ENCODE data around the gene HSPA4L.

HSPA4L gene

GRCh38 chr4:127822430-127822829 lies 40.3 kb downstream of the HSPA4L start:
- no peaks in the 10 kb centered on the region for H3K4me1 Mint-ChIP-seq (ENCODE audit: low read depth)
- H3K27me3 Mint-ChIP-seq (ENCODE audit: low read depth): no peaks in the 10 kb centered on the region
- H3K36me3 Mint-ChIP-seq (ENCODE audit: low read depth): no peaks in the 10 kb centered on the region
- no peaks in the 10 kb centered on the region for H3K9me3 Mint-ChIP-seq
- no peak overlapping the region for H3K27ac Mint-ChIP-seq
- no peak overlapping the region for H3K4me3 Mint-ChIP-seq
- DNase-seq (ENCODE audit: low spot score): no peak

DNA sequence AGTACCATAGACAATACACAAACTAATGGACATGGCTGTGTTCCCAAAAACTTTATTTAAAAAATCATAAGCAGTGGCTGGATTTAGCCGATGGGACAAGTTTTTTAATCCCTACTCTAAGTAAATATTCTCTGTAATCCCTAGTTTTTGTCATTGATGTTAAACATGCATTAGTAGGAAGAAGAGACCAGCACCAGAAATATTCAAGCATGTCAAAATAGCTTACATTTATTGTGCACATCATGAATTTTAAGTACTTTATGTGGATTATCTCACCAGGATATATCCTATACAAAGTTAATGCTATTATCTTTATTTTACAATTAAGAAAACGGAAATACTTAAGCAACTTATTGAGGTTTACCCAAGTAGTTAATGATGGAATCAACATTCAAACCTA lies 46.0 kb downstream of the HSPA4L start:
- no peaks in the 10 kb centered on the region for H3K9me3 Mint-ChIP-seq
- no peaks in the 10 kb centered on the region for H3K4me1 Mint-ChIP-seq (ENCODE audit: low read depth)
- no peak for DNase-seq (ENCODE audit: low spot score)
- no peak overlapping the region for H3K4me3 Mint-ChIP-seq
- H3K36me3 Mint-ChIP-seq (ENCODE audit: low read depth): peaks cover 1% of the 10 kb centered on the region
- H3K27ac Mint-ChIP-seq: no peak overlapping the region
- no peaks in the 10 kb centered on the region for H3K27me3 Mint-ChIP-seq (ENCODE audit: low read depth)

- H3K27me3 Mint-ChIP-seq (ENCODE audit: low read depth): no peaks in the 10 kb centered on the region
Observed at GRCh38 chr4:127829014-127829413, 46.9 kb downstream of the HSPA4L start.

GRCh38 chr4:127832585-127832984 lies 50.5 kb downstream of the HSPA4L start:
- Mint-ChIP-seq H3K4me1 (ENCODE audit: low read depth) (no peaks in the 10 kb centered on the region), H3K27ac (no peak overlapping the region), H3K27me3 (ENCODE audit: low read depth) (no peaks in the 10 kb centered on the region), H3K9me3 (no peaks in the 10 kb centered on the region), H3K4me3 (no peak overlapping the region), H3K36me3 (ENCODE audit: low read depth) (peaks cover 1% of the 10 kb centered on the region)
- DNase-seq (ENCODE audit: low spot score): no peak

More at GRCh38 chr4:127829014-127829413, 46.9 kb downstream of the HSPA4L start:
- no peak overlapping the region for H3K4me3 Mint-ChIP-seq
- H3K36me3 Mint-ChIP-seq (ENCODE audit: low read depth): peaks cover 1% of the 10 kb centered on the region
- no peak overlapping the region for H3K27ac Mint-ChIP-seq
- no peak for DNase-seq (ENCODE audit: low spot score)
- no peaks in the 10 kb centered on the region for H3K4me1 Mint-ChIP-seq (ENCODE audit: low read depth)
- H3K9me3 Mint-ChIP-seq: no peaks in the 10 kb centered on the region

GRCh38 chr4:127843704-127844600 lies 61.8 kb downstream of the HSPA4L start:
- no peak for DNase-seq (ENCODE audit: low spot score)
- H3K9me3 Mint-ChIP-seq: peaks cover 27% of the 10 kb centered on the region
- peaks cover 6% of the 10 kb centered on the region for H3K36me3 Mint-ChIP-seq (ENCODE audit: low read depth)
- no peak overlapping the region for H3K4me3 Mint-ChIP-seq
- H3K27ac Mint-ChIP-seq: no peak overlapping the region
- no peaks in the 10 kb centered on the region for H3K27me3 Mint-ChIP-seq (ENCODE audit: low read depth)
- H3K4me1 Mint-ChIP-seq (ENCODE audit: low read depth): no peaks in the 10 kb centered on the region

- DNase-seq (ENCODE audit: low spot score): no peak
- Mint-ChIP-seq H3K27ac (no peak overlapping the region), H3K4me1 (ENCODE audit: low read depth) (no peaks in the 10 kb centered on the region), H3K36me3 (ENCODE audit: low read depth) (peaks cover 10% of the 10 kb centered on the region), H3K4me3 (no peak overlapping the region), H3K9me3 (peaks cover 32% of the 10 kb centered on the region), H3K27me3 (ENCODE audit: low read depth) (no peaks in the 10 kb centered on the region)
Observed at GRCh38 chr4:127844601-127845116, 62.5 kb downstream of the HSPA4L start.

- H3K27me3 Mint-ChIP-seq (ENCODE audit: low read depth): no peaks in the 10 kb centered on the region
- H3K4me3 Mint-ChIP-seq: no peak overlapping the region
- peaks cover 16% of the 10 kb centered on the region for H3K36me3 Mint-ChIP-seq (ENCODE audit: low read depth)
- peaks cover 42% of the 10 kb centered on the region for H3K9me3 Mint-ChIP-seq
- H3K27ac Mint-ChIP-seq: no peak overlapping the region
- DNase-seq (ENCODE audit: low spot score): no peak
- no peaks in the 10 kb centered on the region for H3K4me1 Mint-ChIP-seq (ENCODE audit: low read depth)
Observed at GRCh38 chr4:127846061-127846460, 63.9 kb downstream of the HSPA4L start.

DNA sequence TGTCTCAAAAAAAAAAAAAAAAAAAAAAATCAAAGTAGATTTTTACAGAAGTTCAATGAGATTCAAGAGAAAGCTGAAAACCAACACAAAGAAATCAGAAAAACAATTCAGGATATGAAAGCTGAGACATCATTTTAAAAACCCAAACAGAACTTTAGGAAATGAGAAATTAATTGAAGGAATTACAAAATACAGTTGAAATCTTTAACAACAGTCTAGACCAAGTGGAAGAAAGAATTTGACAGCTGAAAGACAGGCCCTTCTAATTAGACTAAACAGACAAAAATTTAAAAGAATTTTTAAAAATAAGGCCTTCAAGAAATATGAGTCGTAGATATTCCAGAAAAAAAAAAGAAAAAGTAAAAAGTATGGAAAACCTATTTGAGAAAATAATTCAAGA lies 64.6 kb downstream of the HSPA4L start:
- DNase-seq (ENCODE audit: low spot score): no peak

DNA sequence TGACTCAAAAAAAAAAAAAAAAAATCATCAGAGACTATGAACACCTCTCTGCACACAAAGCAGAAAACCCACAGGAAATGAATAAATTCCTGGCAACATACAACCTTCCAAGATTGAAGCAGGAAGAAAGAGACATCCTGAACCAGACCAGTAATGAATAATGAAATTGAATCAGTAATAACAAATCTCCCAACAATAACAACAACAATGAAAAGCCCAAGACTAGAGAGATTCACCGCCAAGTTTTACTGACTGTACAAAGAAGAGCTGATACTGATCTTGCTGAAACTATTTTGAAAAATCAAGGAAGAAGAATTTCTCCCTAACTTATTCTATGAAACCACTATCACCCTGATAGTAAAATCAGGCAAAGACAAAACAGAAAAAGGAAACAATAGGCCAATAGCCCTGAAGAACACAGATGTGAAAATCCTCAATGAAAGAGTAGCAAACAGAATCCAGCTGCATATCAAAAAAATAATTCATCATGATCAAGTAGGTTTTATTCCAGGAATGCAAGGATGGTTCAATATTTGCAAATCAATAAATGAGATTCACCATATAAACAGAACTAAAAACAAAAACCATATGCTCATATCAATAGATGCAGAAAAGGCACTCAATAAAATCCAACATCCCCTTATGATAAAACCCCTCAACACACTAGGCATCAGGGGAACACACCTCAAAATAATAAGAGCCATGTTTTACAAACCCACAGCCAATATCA lies 67.5 kb downstream of the HSPA4L start:
- Mint-ChIP-seq H3K27ac (no peak overlapping the region), H3K36me3 (ENCODE audit: low read depth) (peaks cover 18% of the 10 kb centered on the region), H3K27me3 (ENCODE audit: low read depth) (no peaks in the 10 kb centered on the region), H3K4me3 (no peak overlapping the region), H3K4me1 (ENCODE audit: low read depth) (no peaks in the 10 kb centered on the region), H3K9me3 (peaks cover 63% of the 10 kb centered on the region)
- no peak for DNase-seq (ENCODE audit: low spot score)

More for the DNA sequence above, 64.6 kb downstream of the HSPA4L start:
- Mint-ChIP-seq H3K36me3 (ENCODE audit: low read depth) (peaks cover 18% of the 10 kb centered on the region), H3K27ac (no peak overlapping the region), H3K9me3 (peaks cover 49% of the 10 kb centered on the region), H3K4me1 (ENCODE audit: low read depth) (no peaks in the 10 kb centered on the region), H3K27me3 (ENCODE audit: low read depth) (no peaks in the 10 kb centered on the region), H3K4me3 (no peak overlapping the region)

GRCh38 chr4:127852661-127853060 lies 70.5 kb downstream of the HSPA4L start:
- H3K36me3 Mint-ChIP-seq (ENCODE audit: low read depth): peaks cover 20% of the 10 kb centered on the region
- no peak overlapping the region for H3K27ac Mint-ChIP-seq
- H3K4me1 Mint-ChIP-seq (ENCODE audit: low read depth): peaks cover 2% of the 10 kb centered on the region
- peaks cover 49% of the 10 kb centered on the region for H3K9me3 Mint-ChIP-seq
- DNase-seq (ENCODE audit: low spot score): no peak
- no peaks in the 10 kb centered on the region for H3K27me3 Mint-ChIP-seq (ENCODE audit: low read depth)
- no peak overlapping the region for H3K4me3 Mint-ChIP-seq

- Mint-ChIP-seq H3K27me3 (ENCODE audit: low read depth) (no peaks in the 10 kb centered on the region), H3K4me1 (ENCODE audit: low read depth) (peaks cover 3% of the 10 kb centered on the region), H3K4me3 (no peak overlapping the region), H3K9me3 (peaks cover 38% of the 10 kb centered on the region), H3K36me3 (ENCODE audit: low read depth) (peaks cover 10% of the 10 kb centered on the region), H3K27ac (no peak overlapping the region)
- DNase-seq (ENCODE audit: low spot score): no peak
Observed at GRCh38 chr4:127856196-127856812, 74.2 kb downstream of the HSPA4L start.

- H3K36me3 Mint-ChIP-seq (ENCODE audit: low read depth): peaks cover 7% of the 10 kb centered on the region
- no peak overlapping the region for H3K27ac Mint-ChIP-seq
- no peak overlapping the region for H3K4me3 Mint-ChIP-seq
- H3K4me1 Mint-ChIP-seq (ENCODE audit: low read depth): peaks cover 3% of the 10 kb centered on the region
- no peak for DNase-seq (ENCODE audit: low spot score)
- peaks cover 32% of the 10 kb centered on the region for H3K9me3 Mint-ChIP-seq
- no peaks in the 10 kb centered on the region for H3K27me3 Mint-ChIP-seq (ENCODE audit: low read depth)
Observed at GRCh38 chr4:127856813-127857447, 74.8 kb downstream of the HSPA4L start.

GRCh38 chr4:127857641-127858040 lies 75.5 kb downstream of the HSPA4L start:
- peaks cover 7% of the 10 kb centered on the region for H3K36me3 Mint-ChIP-seq (ENCODE audit: low read depth)

More at GRCh38 chr4:127857641-127858040, 75.5 kb downstream of the HSPA4L start:
- DNase-seq (ENCODE audit: low spot score): no peak
- Mint-ChIP-seq H3K4me3 (no peak overlapping the region), H3K9me3 (peaks cover 28% of the 10 kb centered on the region), H3K4me1 (ENCODE audit: low read depth) (peaks cover 3% of the 10 kb centered on the region), H3K27me3 (ENCODE audit: low read depth) (no peaks in the 10 kb centered on the region), H3K27ac (no peak overlapping the region)
